ENCODE results near the gene ATAD3A.

DNA sequence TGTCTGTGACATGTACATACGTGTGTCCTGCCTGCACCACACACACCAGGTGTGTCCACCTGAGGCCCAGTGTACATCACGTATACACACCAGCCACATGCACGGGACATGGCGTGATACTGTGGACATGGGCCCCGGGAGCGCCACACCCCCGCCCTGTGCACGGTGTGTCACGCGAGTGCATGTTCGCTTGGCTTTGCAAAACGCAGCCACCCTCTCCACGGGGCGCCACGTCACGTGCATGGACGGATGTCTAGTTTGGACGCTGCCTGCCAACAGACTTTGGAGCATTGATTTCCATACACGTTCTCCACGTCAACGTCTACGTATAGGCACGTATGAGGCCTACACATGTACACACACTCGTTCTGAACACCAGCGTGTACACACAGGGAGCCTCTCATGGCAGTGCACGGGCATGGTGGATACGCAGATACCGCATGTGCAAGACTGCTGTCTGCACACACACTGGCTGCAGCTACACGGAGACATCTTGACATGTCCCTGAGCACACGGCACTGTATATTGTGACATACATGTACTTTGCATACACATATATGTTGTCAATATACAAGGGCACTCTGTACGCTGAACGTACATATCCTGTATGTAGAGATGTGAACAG is 25.8 kb downstream of the ATAD3A start:
- no peak for TF ChIP-seq EZH2phosphoT487 (conservative IDR thresholded peaks at IDR 0.05; ENCODE audit: low read length)
- TF ChIP-seq, protein P1, sequence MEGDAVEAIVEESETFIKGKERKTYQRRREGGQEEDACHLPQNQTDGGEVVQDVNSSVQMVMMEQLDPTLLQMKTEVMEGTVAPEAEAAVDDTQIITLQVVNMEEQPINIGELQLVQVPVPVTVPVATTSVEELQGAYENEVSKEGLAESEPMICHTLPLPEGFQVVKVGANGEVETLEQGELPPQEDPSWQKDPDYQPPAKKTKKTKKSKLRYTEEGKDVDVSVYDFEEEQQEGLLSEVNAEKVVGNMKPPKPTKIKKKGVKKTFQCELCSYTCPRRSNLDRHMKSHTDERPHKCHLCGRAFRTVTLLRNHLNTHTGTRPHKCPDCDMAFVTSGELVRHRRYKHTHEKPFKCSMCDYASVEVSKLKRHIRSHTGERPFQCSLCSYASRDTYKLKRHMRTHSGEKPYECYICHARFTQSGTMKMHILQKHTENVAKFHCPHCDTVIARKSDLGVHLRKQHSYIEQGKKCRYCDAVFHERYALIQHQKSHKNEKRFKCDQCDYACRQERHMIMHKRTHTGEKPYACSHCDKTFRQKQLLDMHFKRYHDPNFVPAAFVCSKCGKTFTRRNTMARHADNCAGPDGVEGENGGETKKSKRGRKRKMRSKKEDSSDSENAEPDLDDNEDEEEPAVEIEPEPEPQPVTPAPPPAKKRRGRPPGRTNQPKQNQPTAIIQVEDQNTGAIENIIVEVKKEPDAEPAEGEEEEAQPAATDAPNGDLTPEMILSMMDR (IDR thresholded peaks at IDR 0.05; ENCODE audit: insufficient read depth, low read length, poor library complexity, severe bottlenecking), result no peak

Data from SU-DHL-6 (cell line).